IPS-18a (cell line): ENCODE measurements around the gene KLHL2.
A peak's percentile ranks its signal among the peaks of the same experiment; 100 is the strongest.

Experiments used
- H3K27ac ChIP-seq: one replicate; pipeline ENCODE4 v1.5.1; 2013; ENCODE audit warnings: low read length
- H3K27me3 ChIP-seq: one replicate; pipeline ENCODE4 v1.6.1; 2013; ENCODE audit warnings: mild to moderate bottlenecking, low read length; ENCODE audit not compliant: control insufficient read depth, insufficient read depth
- H3K36me3 ChIP-seq: one replicate; pipeline ENCODE4 v1.6.1; 2013; ENCODE audit warnings: low read depth, low read length; ENCODE audit not compliant: control insufficient read depth
- H3K4me1 ChIP-seq: one replicate; pipeline ENCODE4 v1.6.1; 2013; ENCODE audit warnings: low read depth, low read length; ENCODE audit not compliant: control insufficient read depth
- H3K4me3 ChIP-seq: one replicate; pipeline ENCODE4 v1.5.1; 2013; ENCODE audit warnings: low read length
- H3K9ac ChIP-seq: one replicate; pipeline ENCODE4 v1.6.1; 2013; ENCODE audit warnings: mild to moderate bottlenecking, low read length, moderate library complexity
- H3K9me3 ChIP-seq: one replicate; pipeline ENCODE4 v1.6.1; 2013; ENCODE audit warnings: low read depth, low read length; ENCODE audit not compliant: control insufficient read depth

Gene KLHL2

GRCh38 chr4:165325732-165326512 lies 118.6 kb downstream of the KLHL2 start:
- H3K9ac ChIP-seq = peak overlapping the region; percentile 93
- peak overlapping the region; percentile 30 for H3K27ac ChIP-seq
- no peaks in the 10 kb centered on the region for H3K27me3 ChIP-seq
- H3K4me1 ChIP-seq = peaks cover 19% of the 10 kb centered on the region
- H3K4me3 ChIP-seq = peak overlapping the region; percentile 93
- H3K9me3 ChIP-seq = no peaks in the 10 kb centered on the region
- peaks cover 8% of the 10 kb centered on the region for H3K36me3 ChIP-seq

DNA sequence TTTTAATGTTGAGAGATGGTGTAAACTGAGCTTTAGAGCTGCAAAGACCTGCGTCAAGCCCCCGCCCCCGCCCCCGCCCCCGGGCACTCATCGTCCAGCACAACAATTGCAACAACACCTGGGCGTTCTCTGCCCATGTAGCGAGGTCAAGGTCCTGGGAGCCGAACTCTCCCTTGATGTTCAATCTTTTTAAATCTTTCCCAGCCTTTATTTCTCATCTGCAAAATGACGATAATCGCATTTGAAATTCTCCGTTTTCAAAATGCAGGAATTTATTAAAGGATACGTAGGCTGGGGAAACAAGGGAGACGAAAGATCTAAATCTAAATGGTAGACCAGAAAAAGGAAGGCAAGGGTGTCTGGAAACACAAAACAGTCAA lies 119.5 kb downstream of the KLHL2 start:
- H3K9me3 ChIP-seq = no peaks in the 10 kb centered on the region
- peak overlapping the region; percentile 93 for H3K4me3 ChIP-seq
- H3K4me1 ChIP-seq = peaks cover 19% of the 10 kb centered on the region
- no peaks in the 10 kb centered on the region for H3K27me3 ChIP-seq
- H3K36me3 ChIP-seq = peaks cover 8% of the 10 kb centered on the region
- H3K27ac ChIP-seq = peak overlapping the region; percentile 93
- peak overlapping the region; percentile 93 for H3K9ac ChIP-seq

DNA sequence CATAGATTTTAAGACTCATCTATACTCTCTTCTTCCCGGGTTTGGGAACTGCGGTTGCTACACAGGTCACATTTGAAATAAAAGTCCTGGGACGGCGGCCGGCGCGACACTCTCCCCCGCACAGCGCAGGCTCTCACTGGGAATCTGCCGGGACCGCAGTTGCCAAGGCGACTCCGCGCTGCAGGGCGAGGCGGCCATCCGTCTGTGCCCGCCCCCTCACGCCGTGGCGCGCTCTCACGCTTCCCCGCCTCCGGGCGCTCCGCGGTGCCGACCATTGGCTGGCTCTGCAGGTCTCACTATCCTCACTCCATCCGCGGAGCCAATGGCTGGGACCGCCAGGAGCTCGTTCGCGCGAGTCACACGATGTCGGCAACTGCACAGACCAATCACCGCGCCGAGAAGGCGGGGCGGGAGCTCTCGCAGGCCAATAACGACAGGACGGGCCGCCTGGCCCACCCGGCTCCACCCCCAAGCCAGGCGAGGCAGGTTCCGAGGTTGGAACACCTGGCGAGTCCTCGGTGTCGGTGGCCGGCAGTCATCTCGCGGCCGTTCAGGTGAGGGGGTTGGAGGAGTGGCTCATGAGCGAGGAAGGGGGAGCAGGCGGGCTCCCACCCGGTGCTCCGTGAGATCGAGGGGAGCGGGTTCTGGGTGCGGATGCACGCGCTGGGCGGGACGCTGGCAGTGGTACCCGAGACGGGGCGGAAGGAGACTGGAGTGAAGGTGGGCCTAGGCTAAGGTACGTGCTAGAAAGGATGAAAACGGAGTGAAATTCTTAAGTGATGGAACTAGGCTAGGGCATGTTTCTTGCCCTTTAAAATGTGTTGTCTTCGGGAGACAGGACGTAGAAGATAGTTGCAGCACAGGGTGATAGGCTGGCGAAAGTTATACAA lies 120.1 kb downstream of the KLHL2 start, which contains the start of gene MSMO1:
MSMO1 (plus strand) TSS at position 459 of the 890 bp plus-strand sequence. CDS start 5,702 bp downstream, outside the sequence.
- peak within 1 kb of the TSS; percentile 93 for H3K4me3 ChIP-seq
- peaks cover 13% of the 10 kb centered on the region for H3K36me3 ChIP-seq
- H3K9ac ChIP-seq = peak within 1 kb of the TSS; percentile 93
- H3K4me1 ChIP-seq = peaks cover 25% of the 10 kb centered on the region
- H3K27ac ChIP-seq = peak within 1 kb of the TSS; percentile 93
- H3K27me3 ChIP-seq = no peaks in the 10 kb centered on the region
- H3K9me3 ChIP-seq = no peaks in the 10 kb centered on the region

DNA sequence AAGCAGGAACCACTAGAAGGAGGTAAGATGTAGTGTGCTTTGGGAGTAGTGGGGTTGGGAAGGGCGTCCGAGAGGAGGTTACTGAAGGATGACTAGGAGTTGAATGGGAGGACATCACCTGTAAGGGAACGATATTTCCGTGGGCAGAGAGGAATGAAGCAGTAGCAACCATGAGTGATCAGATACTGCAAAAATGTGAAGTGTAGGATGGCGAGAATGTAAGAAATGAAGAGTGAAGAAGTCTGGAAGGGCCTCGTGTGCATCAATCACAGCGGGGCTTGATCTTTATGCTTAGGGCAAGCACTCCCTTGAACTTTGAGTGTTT lies 120.7 kb downstream of the KLHL2 start:
- peak overlapping the region; percentile 93 for H3K4me3 ChIP-seq
- peaks cover 26% of the 10 kb centered on the region for H3K4me1 ChIP-seq
- no peaks in the 10 kb centered on the region for H3K27me3 ChIP-seq
- H3K27ac ChIP-seq = peak overlapping the region; percentile 50
- no peaks in the 10 kb centered on the region for H3K9me3 ChIP-seq
- H3K9ac ChIP-seq = peak overlapping the region; percentile 75
- peaks cover 15% of the 10 kb centered on the region for H3K36me3 ChIP-seq

- peaks cover 26% of the 10 kb centered on the region for H3K4me1 ChIP-seq
- H3K27ac ChIP-seq = no peak overlapping the region
- peaks cover 20% of the 10 kb centered on the region for H3K36me3 ChIP-seq
These were observed 121.3 kb downstream of the KLHL2 start for GRCh38 chr4:165328708-165329107.

DNA sequence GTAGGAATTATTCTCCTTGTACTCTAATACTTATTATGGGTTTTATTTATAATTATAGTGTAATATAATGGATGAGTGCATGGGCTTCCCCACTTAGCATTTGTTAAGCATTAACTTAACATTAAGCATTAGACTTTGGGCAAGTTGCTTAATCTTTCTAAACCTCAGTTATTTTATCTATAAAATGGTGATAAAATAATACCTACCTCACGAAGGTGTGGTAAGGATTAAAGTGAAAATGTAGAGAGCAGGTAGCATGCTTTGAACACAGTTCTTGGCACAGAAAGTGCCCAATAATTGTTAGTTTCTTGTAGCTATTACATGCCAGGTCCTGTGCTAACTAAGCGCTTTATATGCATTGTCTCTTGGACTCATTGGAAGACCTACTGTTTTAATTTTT lies 122.7 kb downstream of the KLHL2 start:
- peak overlapping the region; percentile 93 for H3K4me3 ChIP-seq
- peaks cover 33% of the 10 kb centered on the region for H3K36me3 ChIP-seq
- H3K9ac ChIP-seq = peak overlapping the region; percentile 21
- H3K27ac ChIP-seq = no peak overlapping the region
- H3K4me1 ChIP-seq = peaks cover 29% of the 10 kb centered on the region
- no peaks in the 10 kb centered on the region for H3K9me3 ChIP-seq
- no peaks in the 10 kb centered on the region for H3K27me3 ChIP-seq

More at GRCh38 chr4:165328708-165329107, 121.3 kb downstream of the KLHL2 start:
- Histone ChIP-seq H3K9ac (peak overlapping the region; percentile 75), H3K4me3 (peak overlapping the region; percentile 93), H3K9me3 (no peaks in the 10 kb centered on the region), H3K27me3 (no peaks in the 10 kb centered on the region)

DNA sequence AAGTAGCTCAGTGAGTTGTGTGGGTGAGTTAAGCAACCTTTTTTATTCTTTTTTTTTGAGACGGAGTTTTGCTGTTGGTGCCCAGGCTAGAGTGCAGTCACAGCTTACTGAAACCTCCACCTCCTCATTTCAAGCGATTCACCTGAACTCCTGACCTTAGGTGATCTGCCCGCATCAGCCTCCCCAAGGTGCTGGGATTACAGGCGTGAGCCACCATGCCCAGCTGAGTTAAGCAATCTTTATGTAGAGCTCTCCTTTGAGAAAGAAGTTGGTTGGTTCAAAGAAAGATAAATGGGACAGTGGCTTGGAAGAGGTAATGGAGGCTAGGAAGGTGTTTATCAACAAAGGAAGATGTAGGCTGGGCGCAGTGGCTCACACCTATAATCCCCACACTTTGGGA lies 123.3 kb downstream of the KLHL2 start:
- peaks cover 39% of the 10 kb centered on the region for H3K36me3 ChIP-seq

DNA sequence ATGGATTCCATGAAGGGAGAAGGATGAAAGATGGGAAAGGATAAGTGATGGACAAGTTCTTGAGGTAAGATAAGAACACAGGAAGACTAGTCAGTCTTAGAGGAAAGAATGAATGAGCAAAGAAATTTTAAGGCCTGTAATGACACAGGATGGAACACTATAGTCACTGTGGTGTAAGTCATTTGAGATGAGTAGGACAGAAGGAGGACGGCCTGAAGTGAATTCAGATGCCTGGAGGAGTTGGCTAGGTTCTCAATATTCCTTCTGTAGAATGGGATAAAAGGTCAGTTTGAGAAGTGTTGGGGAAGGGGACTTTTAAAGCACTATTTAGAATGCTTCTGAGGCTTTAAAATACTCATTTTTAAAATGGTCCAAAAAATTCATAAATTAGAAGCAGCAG lies 124.0 kb downstream of the KLHL2 start:
- Histone ChIP-seq H3K27ac (no peak overlapping the region), H3K9me3 (no peaks in the 10 kb centered on the region), H3K4me3 (peak overlapping the region; percentile 93), H3K9ac (no peak overlapping the region), H3K36me3 (peaks cover 41% of the 10 kb centered on the region), H3K27me3 (no peaks in the 10 kb centered on the region), H3K4me1 (peaks cover 16% of the 10 kb centered on the region)

More for the DNA sequence above, 123.3 kb downstream of the KLHL2 start:
- Histone ChIP-seq H3K27me3 (no peaks in the 10 kb centered on the region), H3K4me3 (peak overlapping the region; percentile 93), H3K4me1 (peaks cover 23% of the 10 kb centered on the region), H3K27ac (no peak overlapping the region), H3K9ac (peak overlapping the region; percentile 21), H3K9me3 (no peaks in the 10 kb centered on the region)

DNA sequence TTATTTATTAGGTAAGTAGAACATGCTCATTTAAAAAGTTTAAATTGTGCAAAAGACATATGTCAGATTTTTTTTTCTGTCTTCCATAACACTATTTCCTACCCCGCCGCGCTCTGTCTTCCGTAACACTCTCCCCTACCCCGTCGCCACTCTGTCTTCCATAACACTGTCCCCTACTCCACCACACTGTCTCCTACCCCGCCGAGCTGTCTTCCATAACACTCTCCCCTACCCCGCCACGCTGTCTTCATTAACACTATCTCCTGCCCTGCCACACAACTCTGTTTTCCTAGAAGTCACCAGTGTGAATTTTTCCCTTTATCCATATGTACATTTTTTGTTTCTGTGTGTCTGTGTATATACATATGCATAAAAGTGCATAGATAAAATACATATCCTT lies 124.5 kb downstream of the KLHL2 start:
- Histone ChIP-seq H3K27me3 (no peaks in the 10 kb centered on the region), H3K27ac (no peak overlapping the region), H3K4me3 (peak overlapping the region; percentile 93), H3K4me1 (peaks cover 14% of the 10 kb centered on the region), H3K36me3 (peaks cover 46% of the 10 kb centered on the region), H3K9me3 (no peaks in the 10 kb centered on the region), H3K9ac (no peak overlapping the region)

GRCh38 chr4:165332502-165332901 lies 125.1 kb downstream of the KLHL2 start:
- peak overlapping the region; percentile 93 for H3K4me3 ChIP-seq

GRCh38 chr4:165335163-165335703 lies 127.9 kb downstream of the KLHL2 start:
- Histone ChIP-seq H3K4me1 (peaks cover 12% of the 10 kb centered on the region), H3K36me3 (peaks cover 75% of the 10 kb centered on the region), H3K4me3 (no peak overlapping the region), H3K9me3 (no peaks in the 10 kb centered on the region), H3K27ac (no peak overlapping the region), H3K27me3 (no peaks in the 10 kb centered on the region), H3K9ac (no peak overlapping the region)

More at GRCh38 chr4:165332502-165332901, 125.1 kb downstream of the KLHL2 start:
- H3K4me1 ChIP-seq = peaks cover 14% of the 10 kb centered on the region
- no peak overlapping the region for H3K9ac ChIP-seq
- no peaks in the 10 kb centered on the region for H3K9me3 ChIP-seq
- no peak overlapping the region for H3K27ac ChIP-seq
- peaks cover 52% of the 10 kb centered on the region for H3K36me3 ChIP-seq
- no peaks in the 10 kb centered on the region for H3K27me3 ChIP-seq
